SK-N-SH treated with all-trans-retinoic acid at 6 μM for 48 hours (cell line): ENCODE results near the gene UBE2N.

Source experiments
- SNAI2 ChIP-seq: fragments of 250-450 bp; sonication (Bioruptor Pico); IDR thresholded peaks from 2 replicates; pipeline ENCODE4 v1.5.0; 2020; ENCODE audit warnings: mild to moderate bottlenecking, moderate library complexity
- TCF4 ChIP-seq: fragments of 250-450 bp; sonication (Bioruptor Pico); IDR thresholded peaks from 2 replicates; pipeline ENCODE4 v1.8.0; 2021; ENCODE audit warnings: mild to moderate bottlenecking, moderate library complexity, borderline replicate concordance
- TOX ChIP-seq: fragments of 250-450 bp; sonication (Bioruptor Pico); IDR thresholded peaks from 2 replicates; pipeline ENCODE4 v1.8.0; 2021; ENCODE audit warnings: mild to moderate bottlenecking, moderate library complexity, borderline replicate concordance
- ZFP3 ChIP-seq: fragments of 250-450 bp; sonication (Bioruptor Pico); IDR thresholded peaks from 2 replicates; pipeline ENCODE4 v1.5.0; 2020; ENCODE audit warnings: mild to moderate bottlenecking, moderate library complexity
- ZNF8 ChIP-seq: fragments of 450-650 bp; formaldehyde crosslinking; IDR thresholded peaks from 2 replicates; pipeline ENCODE4 v1.5.0; 2020; ENCODE audit warnings: mild to moderate bottlenecking, moderate library complexity
- TF ChIP-seq, protein P1 (sequence below): fragments of 250-450 bp; sonication (Bioruptor Pico); IDR thresholded peaks from 2 replicates; pipeline ENCODE4 v1.8.0; 2021; ENCODE audit warnings: low read depth, mild to moderate bottlenecking, moderate library complexity, borderline replicate concordance

DNA sequence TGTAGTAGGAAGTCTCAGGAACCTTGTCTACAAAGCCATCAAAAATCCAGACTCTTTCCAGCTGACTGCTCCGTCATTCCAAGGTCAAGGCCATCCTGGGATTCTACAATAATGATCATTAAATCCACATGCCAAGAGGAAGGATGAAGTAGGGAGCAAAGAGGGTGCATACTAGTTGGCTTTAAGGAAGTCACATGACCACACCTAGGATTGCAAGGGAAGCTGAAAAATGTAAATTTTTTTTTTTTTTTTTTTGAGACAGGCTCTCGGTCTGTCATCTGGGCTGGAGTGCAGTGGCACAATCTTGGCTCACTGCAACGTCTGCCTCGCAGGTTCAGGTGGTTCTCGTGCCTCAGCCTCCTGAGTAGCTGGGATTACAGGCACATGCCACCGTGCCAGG, 18.3 kb upstream of the UBE2N start:
- TF ChIP-seq ZNF8 (CRISPR knock-in tag), result no peak
- TF ChIP-seq, protein P1, sequence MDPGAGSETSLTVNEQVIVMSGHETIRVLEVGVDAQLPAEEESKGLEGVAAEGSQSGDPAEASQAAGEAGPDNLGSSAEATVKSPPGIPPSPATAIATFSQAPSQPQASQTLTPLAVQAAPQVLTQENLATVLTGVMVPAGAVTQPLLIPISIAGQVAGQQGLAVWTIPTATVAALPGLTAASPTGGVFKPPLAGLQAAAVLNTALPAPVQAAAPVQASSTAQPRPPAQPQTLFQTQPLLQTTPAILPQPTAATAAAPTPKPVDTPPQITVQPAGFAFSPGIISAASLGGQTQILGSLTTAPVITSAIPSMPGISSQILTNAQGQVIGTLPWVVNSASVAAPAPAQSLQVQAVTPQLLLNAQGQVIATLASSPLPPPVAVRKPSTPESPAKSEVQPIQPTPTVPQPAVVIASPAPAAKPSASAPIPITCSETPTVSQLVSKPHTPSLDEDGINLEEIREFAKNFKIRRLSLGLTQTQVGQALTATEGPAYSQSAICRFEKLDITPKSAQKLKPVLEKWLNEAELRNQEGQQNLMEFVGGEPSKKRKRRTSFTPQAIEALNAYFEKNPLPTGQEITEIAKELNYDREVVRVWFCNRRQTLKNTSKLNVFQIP (CRISPR knock-in tag), result no peak
- TF ChIP-seq ZFP3 (CRISPR knock-in tag), result no peak
- no peak for TF ChIP-seq TCF4 (CRISPR knock-in tag)
- TF ChIP-seq TOX (CRISPR knock-in tag), result no peak
- no peak for TF ChIP-seq SNAI2 (CRISPR knock-in tag)
